GM18951 (cell line): ENCODE measurements around the gene EZH2.

Source experiments
- POLR2A ChIP-seq: IDR thresholded peaks from 4 replicates; pipeline ENCODE4 v1.6.1; 2011; ENCODE audit warnings: mild to moderate bottlenecking; ENCODE audit not compliant: insufficient read length, insufficient read depth; ENCODE audit errors: extremely low read depth
- in situ Hi-C: fragments of 300-500 bp; cut with MboI; formaldehyde crosslinking; loops from one replicate; pipeline ENCODE4 v1.12.0; 2022; ENCODE audit warnings: low sequenced_read_pairs, mixed read lengths, inconsistent platforms; ENCODE audit not compliant: unreplicated experiment

EZH2 gene

DNA sequence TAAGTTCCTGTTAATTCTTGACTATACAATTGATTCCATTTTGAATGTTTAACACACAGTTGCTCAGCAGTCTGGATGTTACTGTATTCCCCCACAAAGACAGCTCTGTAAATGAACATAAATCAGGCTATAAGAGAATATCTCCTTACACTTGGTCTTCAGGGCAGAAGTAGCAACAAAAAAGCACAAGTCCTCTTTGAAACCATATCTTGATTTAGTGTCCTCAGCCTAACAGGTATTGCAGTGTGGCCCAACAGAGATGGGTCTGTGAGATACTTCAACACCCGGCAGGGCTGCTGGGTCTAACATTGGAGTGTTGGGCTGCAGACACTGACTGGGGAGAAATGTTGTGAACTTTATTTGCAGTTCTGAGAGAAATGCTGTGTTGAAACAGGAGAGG, 109.6 kb downstream of the EZH2 start:
- no peak for TF ChIP-seq POLR2A
- in situ Hi-C loops = no loop called here

DNA sequence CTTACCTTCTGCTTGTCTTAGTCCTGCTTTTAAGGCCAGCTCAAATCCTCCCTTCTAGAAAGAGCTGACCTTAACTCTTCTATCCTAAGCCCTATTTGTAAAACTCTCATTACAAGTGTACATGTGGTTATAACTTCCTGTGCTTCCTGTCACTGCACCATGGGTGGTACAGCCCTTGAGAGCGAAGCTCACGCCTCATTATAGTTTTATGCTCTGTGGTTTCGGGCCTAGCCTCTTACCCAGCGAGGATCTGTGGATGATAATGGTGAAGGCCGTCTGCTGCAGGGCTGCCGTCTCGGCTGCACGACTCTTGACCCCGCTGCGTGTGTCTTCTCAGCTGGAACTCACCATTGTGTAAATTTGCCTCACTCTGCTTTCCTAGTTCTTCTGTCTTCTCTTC, 110.8 kb downstream of the EZH2 start:
- no peak for TF ChIP-seq POLR2A
- in situ Hi-C loops = no loop called here

DNA sequence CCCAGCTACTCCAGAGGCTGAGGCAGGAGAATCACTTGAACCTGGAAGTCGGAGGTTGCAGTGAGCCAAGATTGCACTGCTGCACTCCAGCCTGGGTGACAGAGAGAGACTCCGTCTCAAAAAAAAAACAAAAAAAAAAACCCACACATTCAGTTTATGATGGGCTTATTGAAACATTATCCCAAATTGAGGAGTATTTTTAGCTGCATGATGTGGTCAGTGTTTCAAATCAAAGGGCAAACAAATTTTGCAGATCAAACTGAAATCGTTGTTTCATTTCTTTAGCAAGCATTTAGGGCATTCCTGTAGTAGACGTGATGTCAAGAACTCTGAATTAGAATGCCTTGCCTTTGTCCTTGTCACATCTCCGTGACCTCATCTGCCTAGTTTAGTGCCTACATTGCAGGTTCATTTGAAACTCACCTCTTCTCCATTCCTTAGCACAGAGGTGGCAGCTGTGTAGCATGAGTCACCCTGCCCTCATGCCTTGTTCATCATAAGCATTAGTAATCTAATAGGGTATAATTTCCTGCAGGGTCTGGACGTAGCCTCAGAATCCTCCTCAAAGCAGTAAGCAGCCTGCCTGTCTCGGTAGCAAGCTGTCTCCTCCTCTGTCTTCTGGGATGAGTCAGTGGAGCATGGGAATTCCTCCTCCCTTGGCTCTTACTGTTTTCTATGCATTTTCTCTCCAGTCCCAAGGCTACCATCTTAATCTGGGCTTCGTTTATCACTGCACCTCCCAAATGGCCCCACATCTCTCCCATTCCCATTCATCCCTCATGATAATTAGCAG, 111.6 kb downstream of the EZH2 start:
- no peak for TF ChIP-seq POLR2A
- in situ Hi-C loops = no loop called here

DNA sequence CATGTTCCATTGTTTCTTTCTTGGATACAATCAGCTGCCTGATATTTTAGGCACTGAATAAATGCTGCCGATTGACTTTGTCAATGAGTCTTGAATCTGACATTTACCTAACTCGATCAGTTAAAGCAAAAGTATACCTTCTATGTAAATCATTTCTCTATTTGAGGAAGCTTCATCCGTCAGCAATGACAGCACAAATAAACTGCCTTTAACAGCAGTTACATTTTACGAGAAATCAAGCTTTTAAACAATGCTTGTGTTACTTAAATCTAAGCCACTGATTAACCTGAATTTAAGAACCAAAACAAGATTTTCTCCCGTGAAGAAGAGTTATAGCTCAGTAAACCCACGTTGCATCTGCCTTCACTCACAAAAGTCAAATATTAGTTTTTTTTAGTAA, 114.1 kb downstream of the EZH2 start:
- in situ Hi-C loops = no loop called here
- TF ChIP-seq POLR2A = no peak

DNA sequence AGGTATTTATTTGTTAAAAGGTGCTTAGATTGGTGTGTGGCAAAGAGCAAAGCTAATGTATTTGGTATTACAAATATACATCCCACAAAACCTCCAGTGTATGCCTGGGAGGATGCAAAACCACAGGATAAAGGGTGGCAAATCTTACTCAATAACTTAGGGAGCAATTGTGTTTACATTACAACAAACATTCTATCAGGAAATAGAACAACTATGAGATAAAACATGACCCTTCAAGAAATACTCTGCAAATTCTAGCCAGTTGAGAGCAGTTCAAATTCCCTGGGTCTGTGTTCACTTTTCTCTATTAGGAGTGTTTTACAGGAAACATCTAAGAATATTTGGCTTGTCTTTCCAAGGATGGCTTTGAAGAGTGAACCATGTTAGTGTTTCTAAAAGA, 120.5 kb downstream of the EZH2 start:
- in situ Hi-C loops = no loop called here
- no peak for TF ChIP-seq POLR2A

DNA sequence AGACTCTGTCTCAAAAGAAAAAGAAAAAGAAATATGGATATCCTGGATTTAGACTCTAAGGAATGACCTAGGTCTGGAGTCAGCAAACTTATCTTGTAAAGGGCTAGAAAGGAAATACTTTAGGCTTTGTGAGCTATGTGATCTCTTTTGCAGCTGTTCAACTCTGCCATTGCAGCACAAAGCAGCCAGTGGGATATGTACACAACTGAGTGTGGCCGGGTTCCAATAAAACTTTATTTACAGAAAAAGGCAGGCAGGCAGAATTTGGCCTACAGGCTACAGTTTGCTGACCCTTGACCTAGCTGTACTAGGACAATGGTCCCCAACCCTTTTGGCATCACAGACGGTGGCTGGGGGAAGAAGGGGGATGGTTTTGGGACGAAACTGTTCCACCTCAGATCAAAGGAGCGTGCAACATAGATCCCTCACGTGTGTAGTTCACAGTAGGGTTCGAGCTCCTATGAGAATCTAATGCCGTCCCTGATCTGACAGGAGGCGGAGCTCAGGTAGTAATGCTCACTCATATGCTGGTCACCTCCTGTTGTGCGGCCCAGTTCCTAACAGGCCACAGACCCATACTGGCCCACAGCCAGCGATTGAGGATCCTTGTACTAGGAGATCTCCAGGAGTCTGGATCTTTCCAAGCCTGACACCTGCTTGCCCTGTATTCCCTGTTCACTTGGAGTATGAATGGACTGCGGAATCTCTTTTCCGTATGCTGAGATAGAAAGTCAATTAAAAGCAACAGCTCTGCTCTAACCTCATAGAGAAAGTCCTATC, 122.4 kb downstream of the EZH2 start:
- TF ChIP-seq POLR2A = no peak
- in situ Hi-C loops = no loop called here
